HepG2 (cell line): ENCODE results near the gene TSSK2. TPM values are rescaled to one million over a fixed set of nuclear protein-coding genes. Genes with fewer than 3 reads are reported as not detected.

Source experiments
- ARID2 ChIP-seq: sonication (generic); formaldehyde crosslinking; IDR thresholded peaks from 2 replicates; pipeline ENCODE4 v1.8.1; 2022; ENCODE audit warnings: mild to moderate bottlenecking, missing genetic modification reagents, borderline replicate concordance
- ARID4A ChIP-seq: sonication (generic); formaldehyde crosslinking; IDR thresholded peaks from 2 replicates; pipeline ENCODE4 v1.5.0; 2020; ENCODE audit warnings: mild to moderate bottlenecking, missing genetic modification reagents, borderline replicate concordance
- BRCA1 ChIP-seq: sonication (generic); formaldehyde crosslinking; IDR thresholded peaks from 2 replicates; pipeline ENCODE4 v1.4.0; 2020; ENCODE audit warnings: missing genetic modification reagents
- GTF2F1 ChIP-seq: fragments of 150-350 bp; IDR thresholded peaks from 2 replicates; pipeline ENCODE4 v1.6.1; 2014; ENCODE audit warnings: low read length
- HINFP ChIP-seq: sonication (generic); formaldehyde crosslinking; IDR thresholded peaks from 2 replicates; pipeline ENCODE4 v1.4.0; 2020; ENCODE audit warnings: low read depth, mild to moderate bottlenecking, missing genetic modification reagents
- KDM3A ChIP-seq: IDR thresholded peaks from 2 replicates; pipeline ENCODE4 v1.6.1; 2018; ENCODE audit warnings: low read depth, missing compliant biosample characterization
- MTERF4 ChIP-seq: sonication (generic); formaldehyde crosslinking; IDR thresholded peaks from 2 replicates; pipeline ENCODE4 v1.8.0; 2023; ENCODE audit warnings: mild to moderate bottlenecking, missing genetic modification reagents
- MXD1 ChIP-seq: sonication (generic); formaldehyde crosslinking; IDR thresholded peaks from 2 replicates; pipeline ENCODE4 v1.4.0; 2020; ENCODE audit warnings: mild to moderate bottlenecking, missing genetic modification reagents
- NFE2 ChIP-seq: sonication (generic); formaldehyde crosslinking; IDR thresholded peaks from 2 replicates; pipeline ENCODE4 v1.4.0; 2020; ENCODE audit warnings: missing genetic modification reagents
- NFIB ChIP-seq: sonication (generic); formaldehyde crosslinking; IDR thresholded peaks from 2 replicates; pipeline ENCODE4 v1.9.0; 2021; ENCODE audit warnings: missing genetic modification reagents, mild to moderate bottlenecking, borderline replicate concordance
- NFRKB ChIP-seq: fragments of 450-650 bp; IDR thresholded peaks from 2 replicates; pipeline ENCODE4 v1.6.1; 2017
- PAWR ChIP-seq: sonication (generic); formaldehyde crosslinking; IDR thresholded peaks from 2 replicates; pipeline ENCODE4 v1.4.0; 2020; ENCODE audit warnings: missing genetic modification reagents, mild to moderate bottlenecking, borderline replicate concordance
- PHF21A ChIP-seq: sonication (generic); formaldehyde crosslinking; IDR thresholded peaks from 2 replicates; pipeline ENCODE4 v1.5.0; 2020; ENCODE audit warnings: mild to moderate bottlenecking, missing genetic modification reagents
- ZBTB21 ChIP-seq: sonication (generic); formaldehyde crosslinking; IDR thresholded peaks from 2 replicates; pipeline ENCODE4 v1.4.0; 2020; ENCODE audit warnings: missing genetic modification reagents
- ZBTB42 ChIP-seq: sonication (generic); formaldehyde crosslinking; IDR thresholded peaks from 2 replicates; pipeline ENCODE4 v1.5.0; 2020; ENCODE audit warnings: mild to moderate bottlenecking, missing genetic modification reagents
- ZFP90 ChIP-seq: sonication (generic); formaldehyde crosslinking; IDR thresholded peaks from 2 replicates; pipeline ENCODE4 v1.8.0; 2022; ENCODE audit warnings: missing genetic modification reagents, mild to moderate bottlenecking, inconsistent platforms, borderline replicate concordance
- ZFP91 ChIP-seq: sonication (generic); formaldehyde crosslinking; IDR thresholded peaks from 2 replicates; pipeline ENCODE4 v1.9.0; 2022; ENCODE audit warnings: missing genetic modification reagents, mild to moderate bottlenecking, borderline replicate concordance
- ZNF138 ChIP-seq: sonication (generic); formaldehyde crosslinking; IDR thresholded peaks from 2 replicates; pipeline ENCODE4 v1.5.0; 2020; ENCODE audit warnings: mild to moderate bottlenecking, low read depth, missing genetic modification reagents
- ZNF234 ChIP-seq: sonication (generic); formaldehyde crosslinking; conservative IDR thresholded peaks from 2 replicates; pipeline ENCODE4 v1.5.1; 2020; ENCODE audit warnings: mild to moderate bottlenecking, missing genetic modification reagents
- ZNF558 ChIP-seq: sonication (generic); formaldehyde crosslinking; IDR thresholded peaks from 2 replicates; pipeline ENCODE4 v1.9.0; 2022; ENCODE audit warnings: mild to moderate bottlenecking, missing genetic modification reagents, borderline replicate concordance
- ZNF577 ChIP-seq: sonication (generic); formaldehyde crosslinking; IDR thresholded peaks from 2 replicates; pipeline ENCODE4 v1.4.0; 2020; ENCODE audit warnings: mild to moderate bottlenecking, low read depth, missing genetic modification reagents, borderline replicate concordance
- ZNF672 ChIP-seq: sonication (generic); formaldehyde crosslinking; IDR thresholded peaks from 2 replicates; pipeline ENCODE4 v1.8.1; 2022; ENCODE audit warnings: missing genetic modification reagents
- polyA plus RNA-seq, 8 experiments: library from polyadenylated mRNA; depleted of rRNA in 3 of 8; stranded (reverse) in 7 of 8; unstranded in 1 of 8; fragments of >200 nt; fragmentation: Illumina TruSeq in 4 of 8; extraction: Trizol in 4 of 8; gene quantifications; 2 replicates each; pipeline versions ENCODE4 v1.2.1 to v1.2.3, GENCODE V29; 2011 to 2016; ENCODE audit warnings: low read depth in 4 of 8, missing spikeins in 1 of 8, mixed read lengths in 1 of 8; ENCODE audit not compliant: insufficient read depth in 1 of 8
- total RNA-seq, 5 experiments: library from RNA; depleted of rRNA; stranded (reverse); fragments of >200 nt; fragmentation: Illumina TruSeq; extraction: Trizol; gene quantifications; 2 replicates each; pipeline ENCODE4 v1.2.3, GENCODE V29; 2016; ENCODE audit warnings: low read depth in 1 of 5

TSSK2 gene
- total and polyA plus RNA-seq, 2 of the 13 experiments (the other 11 are each of a cell fraction or from before 2014, with no cell fraction given), result not detected

GRCh38 chr22:19178065-19178656, 47.1 kb downstream of the TSSK2 start (continued):
- TF ChIP-seq MTERF4 (CRISPR knock-in tag) (no peak), ZNF138 (CRISPR knock-in tag) (no peak), HINFP (no peak), BRCA1 (CRISPR knock-in tag) (no peak), ARID2 (CRISPR knock-in tag) (no peak), NFRKB (no peak), GTF2F1 (no peak), ZBTB21 (CRISPR knock-in tag) (no peak), ZNF672 (CRISPR knock-in tag) (0 out of 2 replicates have a peak, but pooled peaks have one; percentile 23), PHF21A (CRISPR knock-in tag) (peak; percentile 46; the same call in 1 of the 2 replicates), ZNF577 (no peak), ZBTB42 (no peak), ZNF558 (CRISPR knock-in tag) (peak; percentile 27; the same call in 1 of the 2 replicates), KDM3A (CRISPR knock-in tag) (no peak), NFE2 (CRISPR knock-in tag) (no peak), NFIB (CRISPR knock-in tag) (no peak), ZFP90 (CRISPR knock-in tag) (no peak), ARID4A (peak; percentile 86), MXD1 (no peak), ZNF234 (peak; percentile 30; the same call in 1 of the 2 replicates), PAWR (0 out of 2 replicates have a peak, but pooled peaks have one; percentile 64), ZFP91 (CRISPR knock-in tag) (peak; percentile 69; the same call in 1 of the 2 replicates)
